ENCODE results near the gene ABLIM2.

Gene ABLIM2

DNA sequence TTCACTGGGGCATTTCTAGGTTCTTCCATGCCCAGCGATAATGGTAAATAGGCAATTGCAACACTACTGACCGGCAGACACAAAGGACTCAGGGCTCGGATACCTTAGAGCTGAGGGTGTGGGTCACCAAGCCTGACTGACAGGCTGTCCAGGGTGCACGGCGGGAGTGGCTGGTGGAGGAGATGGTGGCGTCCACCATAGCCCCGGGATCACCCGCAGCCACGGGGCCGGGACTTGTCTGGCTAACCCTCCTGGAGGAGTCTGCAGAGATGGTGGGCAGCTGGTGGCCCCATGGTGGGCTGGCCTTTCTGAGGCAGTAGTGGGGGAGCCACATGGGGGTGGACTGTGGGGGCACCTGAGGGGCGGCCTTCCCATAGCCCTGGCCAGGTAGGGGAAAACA lies 11.7 kb upstream of the ABLIM2 start:
- DNase-seq (ENCODE audit: low read depth), result no peak
- no peak overlapping the region for H3K4me3 ChIP-seq (ENCODE audit: control insufficient read depth, low read depth, low read length)
- TF ChIP-seq, protein P1, sequence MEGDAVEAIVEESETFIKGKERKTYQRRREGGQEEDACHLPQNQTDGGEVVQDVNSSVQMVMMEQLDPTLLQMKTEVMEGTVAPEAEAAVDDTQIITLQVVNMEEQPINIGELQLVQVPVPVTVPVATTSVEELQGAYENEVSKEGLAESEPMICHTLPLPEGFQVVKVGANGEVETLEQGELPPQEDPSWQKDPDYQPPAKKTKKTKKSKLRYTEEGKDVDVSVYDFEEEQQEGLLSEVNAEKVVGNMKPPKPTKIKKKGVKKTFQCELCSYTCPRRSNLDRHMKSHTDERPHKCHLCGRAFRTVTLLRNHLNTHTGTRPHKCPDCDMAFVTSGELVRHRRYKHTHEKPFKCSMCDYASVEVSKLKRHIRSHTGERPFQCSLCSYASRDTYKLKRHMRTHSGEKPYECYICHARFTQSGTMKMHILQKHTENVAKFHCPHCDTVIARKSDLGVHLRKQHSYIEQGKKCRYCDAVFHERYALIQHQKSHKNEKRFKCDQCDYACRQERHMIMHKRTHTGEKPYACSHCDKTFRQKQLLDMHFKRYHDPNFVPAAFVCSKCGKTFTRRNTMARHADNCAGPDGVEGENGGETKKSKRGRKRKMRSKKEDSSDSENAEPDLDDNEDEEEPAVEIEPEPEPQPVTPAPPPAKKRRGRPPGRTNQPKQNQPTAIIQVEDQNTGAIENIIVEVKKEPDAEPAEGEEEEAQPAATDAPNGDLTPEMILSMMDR (conservative IDR thresholded peaks at IDR 0.05; ENCODE audit: control insufficient read depth, insufficient read depth, low read depth, low read length), result no peak

DNA sequence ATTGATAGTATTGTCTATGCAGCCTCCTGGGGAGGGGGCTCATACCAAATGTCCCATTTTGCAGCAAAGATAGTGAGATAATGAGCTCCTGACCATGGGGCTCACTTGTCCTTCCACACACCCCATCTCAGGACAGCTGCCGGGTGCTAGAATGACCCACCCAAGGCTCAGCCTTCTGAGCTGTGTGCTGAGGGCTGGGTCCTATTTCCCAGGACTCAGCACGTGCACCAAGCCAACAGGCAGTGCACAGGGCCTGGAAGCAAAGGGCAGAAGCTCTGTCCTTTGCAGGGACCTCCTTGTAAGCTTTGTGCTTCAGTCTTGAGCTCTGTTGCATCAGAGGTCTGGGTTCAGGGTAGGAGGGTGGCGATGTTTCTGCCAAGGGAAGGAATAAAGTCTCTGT lies 11.2 kb upstream of the ABLIM2 start:
- no peak for DNase-seq (ENCODE audit: low read depth)
- no peak overlapping the region for H3K4me3 ChIP-seq (ENCODE audit: control insufficient read depth, low read depth, low read length)
- TF ChIP-seq, protein P1 (conservative IDR thresholded peaks at IDR 0.05; ENCODE audit: control insufficient read depth, insufficient read depth, low read depth, low read length), result no peak

DNA sequence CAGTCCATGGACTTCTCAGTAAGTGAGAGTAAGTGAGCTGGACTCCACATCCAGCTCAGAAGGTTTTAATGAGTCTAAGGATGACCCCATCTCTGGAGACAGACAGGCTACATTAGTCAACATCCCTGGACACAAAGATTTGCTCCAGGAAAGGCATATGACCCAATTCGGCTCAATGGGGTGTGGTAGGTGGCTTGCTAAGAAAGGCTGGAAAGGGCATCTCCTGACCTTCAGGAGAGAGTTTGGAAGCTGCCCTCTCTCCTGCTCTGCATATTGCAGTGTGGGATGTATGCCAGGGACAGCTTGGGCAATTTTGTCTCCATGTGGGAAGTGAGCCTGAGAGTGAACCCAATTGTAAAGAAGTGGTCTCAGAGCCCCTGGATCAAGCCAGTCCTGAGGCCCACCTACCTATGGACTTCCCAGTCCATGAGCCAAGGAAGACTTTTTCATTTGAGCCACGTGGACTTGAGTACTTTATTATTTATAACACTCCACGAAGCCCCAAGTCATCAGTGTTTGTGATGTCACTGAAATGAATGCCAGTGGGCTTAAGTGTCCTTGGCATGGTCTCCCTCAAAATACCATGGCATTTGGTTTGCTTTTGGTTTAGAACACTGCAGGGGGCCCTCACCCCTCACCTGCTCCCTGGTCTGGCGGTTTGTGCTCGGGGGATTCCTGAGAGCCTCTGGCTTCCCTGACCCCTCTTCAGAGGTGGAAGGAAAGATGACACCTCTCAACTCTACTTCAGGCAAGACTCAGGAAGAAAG lies 10.4 kb upstream of the ABLIM2 start:
- DNase-seq (ENCODE audit: low read depth), result no peak
- TF ChIP-seq, protein P1 (conservative IDR thresholded peaks at IDR 0.05; ENCODE audit: control insufficient read depth, insufficient read depth, low read depth, low read length), result no peak
- no peak overlapping the region for H3K4me3 ChIP-seq (ENCODE audit: control insufficient read depth, low read depth, low read length)

DNA sequence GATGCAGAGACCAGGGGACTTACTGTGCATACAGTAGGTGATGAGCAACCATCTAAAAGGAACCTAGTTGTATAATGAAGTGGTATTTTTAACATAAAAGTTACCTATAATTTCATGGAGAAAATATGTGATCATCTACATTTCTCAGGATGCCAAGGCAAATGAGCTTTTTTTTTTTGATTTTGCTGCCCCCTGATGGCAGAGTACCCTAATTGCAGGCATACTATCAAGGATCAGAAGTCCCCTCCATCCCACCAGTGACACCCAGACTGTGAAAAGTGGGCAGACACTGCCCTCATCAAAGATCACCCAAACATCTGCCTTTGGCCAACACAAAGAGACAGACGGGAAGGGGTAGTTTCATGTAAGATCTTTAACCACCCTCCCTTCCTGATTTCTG lies 9.6 kb upstream of the ABLIM2 start:
- DNase-seq (ENCODE audit: low read depth), result no peak
- TF ChIP-seq, protein P1 (conservative IDR thresholded peaks at IDR 0.05; ENCODE audit: control insufficient read depth, insufficient read depth, low read depth, low read length), result peak; percentile 41
- H3K4me3 ChIP-seq (ENCODE audit: control insufficient read depth, low read depth, low read length), result no peak overlapping the region

DNA sequence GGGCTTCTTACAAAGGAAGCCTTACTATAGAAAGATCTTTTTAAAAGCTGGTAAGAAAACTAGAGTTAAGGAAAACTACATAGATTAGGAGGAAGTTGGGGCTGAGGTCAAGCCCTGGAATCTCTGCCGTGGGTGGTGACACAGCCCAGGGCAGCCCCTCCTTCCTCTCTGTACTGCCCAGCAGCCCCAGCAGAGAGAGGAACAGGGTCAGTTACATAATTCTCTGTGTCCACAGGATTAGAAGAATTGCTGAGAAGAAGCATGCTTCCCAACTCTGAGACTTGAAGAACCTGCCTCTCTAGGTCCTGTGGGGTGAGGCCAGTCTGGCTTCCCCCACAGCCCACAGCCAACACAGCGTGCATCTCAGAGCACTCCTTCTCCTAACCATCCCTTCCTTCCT lies 9.2 kb upstream of the ABLIM2 start:
- no peak for DNase-seq (ENCODE audit: low read depth)
- H3K4me3 ChIP-seq (ENCODE audit: control insufficient read depth, low read depth, low read length), result no peak overlapping the region
- TF ChIP-seq, protein P1 (conservative IDR thresholded peaks at IDR 0.05; ENCODE audit: control insufficient read depth, insufficient read depth, low read depth, low read length), result no peak

DNA sequence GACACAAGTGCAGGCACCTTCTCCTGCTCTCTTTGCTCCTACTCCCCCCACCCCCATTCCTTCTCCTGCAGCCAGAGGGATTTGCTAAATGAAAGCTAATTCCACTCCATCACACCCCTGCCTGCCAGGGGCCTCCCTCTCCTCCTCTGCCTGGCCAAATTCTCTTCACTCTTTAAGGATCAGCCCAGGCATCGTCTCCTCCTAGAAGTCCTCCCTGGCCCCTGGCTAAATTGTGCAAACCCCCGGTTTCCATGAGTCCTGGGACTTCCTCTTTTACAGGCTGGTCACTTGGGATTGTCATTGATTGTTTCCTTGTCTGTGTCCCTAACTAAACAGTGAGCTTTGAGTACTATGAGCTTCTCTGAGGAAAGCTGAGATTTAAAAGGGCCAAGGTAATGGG lies 8.7 kb upstream of the ABLIM2 start:
- no peak overlapping the region for H3K4me3 ChIP-seq (ENCODE audit: control insufficient read depth, low read depth, low read length)
- TF ChIP-seq, protein P1 (conservative IDR thresholded peaks at IDR 0.05; ENCODE audit: control insufficient read depth, insufficient read depth, low read depth, low read length), result no peak
- DNase-seq (ENCODE audit: low read depth), result no peak

All from fibroblast of mammary gland (primary cell).